ENCODE measurements around the gene TPRN. TPM values are rescaled to one million over a fixed set of nuclear protein-coding genes. Genes with fewer than 3 reads are reported as not detected.
A peak's percentile ranks its signal among the peaks of the same experiment; 100 is the strongest.

Gene TPRN
- total and polyA plus RNA-seq, 9 of the 15 experiments (the other 6 are each of a cell fraction or from before 2014, with no cell fraction given): 0.31 to 31.9 (median 4.4) TPM

DNA sequence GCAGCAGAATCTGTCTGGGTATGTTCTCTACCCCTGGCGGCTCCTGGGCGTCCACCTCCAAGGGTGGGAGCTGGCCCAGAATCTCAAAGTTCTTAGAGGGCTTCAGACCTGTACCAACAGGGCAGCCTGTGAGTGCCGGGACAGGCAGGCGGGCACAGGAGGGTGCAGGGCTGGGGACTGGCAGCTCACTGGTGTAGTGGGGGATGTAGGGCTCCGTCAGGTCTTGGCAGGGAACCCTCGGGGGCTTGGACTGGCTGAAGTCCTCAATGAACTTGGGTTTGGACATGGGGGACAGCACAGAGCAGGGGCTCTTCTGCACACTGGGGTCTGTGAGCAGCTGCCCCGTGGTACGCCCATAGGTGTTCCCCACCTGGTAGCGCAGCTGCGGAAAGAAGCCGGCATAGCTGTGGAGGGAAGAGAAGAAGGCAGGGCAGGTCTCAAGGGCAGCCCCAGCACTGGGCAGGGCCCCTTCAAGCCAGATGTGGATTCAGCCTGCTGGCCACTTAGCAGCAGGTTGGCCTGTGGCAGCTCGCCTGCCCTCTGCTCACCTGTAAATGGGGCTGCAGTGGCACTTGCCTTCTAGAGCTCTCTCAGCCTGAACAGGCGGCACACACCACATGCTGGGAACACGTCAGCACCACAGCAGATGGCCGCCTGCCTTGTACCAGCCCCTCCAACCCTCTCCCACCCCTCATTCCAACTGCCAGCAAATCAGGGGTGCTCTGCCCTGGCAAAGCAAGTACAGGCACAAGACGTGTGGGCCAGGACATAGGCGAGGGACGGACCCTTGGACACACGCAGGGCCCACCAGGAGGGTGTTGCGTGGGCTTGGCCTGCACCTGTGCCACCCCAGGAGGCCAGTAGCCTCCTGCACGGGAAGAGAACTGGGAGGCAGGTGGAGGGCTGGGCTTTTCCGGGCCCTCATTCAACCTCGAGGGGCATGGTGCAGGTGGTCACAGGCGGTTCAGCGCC is 45.2 kb upstream of the TPRN start:
- Histone ChIP-seq H3K27me3 (ENCODE audit: control insufficient read depth in 2 of 2, insufficient read depth in 2 of 2, low read length in 2 of 2) (no peaks in the 10 kb centered on the region), H3K4me3 (no peak overlapping the region), H2AFZ (ENCODE audit: low read depth, low read length) (no peak overlapping the region), H3K4me2 (ENCODE audit: insufficient read depth, low read length) (no peak overlapping the region), H3K9me3 (replicated peaks; ENCODE audit: control insufficient read depth, insufficient read depth, low read depth, low read length) (no peaks in the 10 kb centered on the region), H3K79me2 (ENCODE audit: control insufficient read depth, insufficient read depth, low read length) (peaks cover 30% of the 10 kb centered on the region), H3K27ac (ENCODE audit: extremely low read depth, low read depth, low read length) (no peak overlapping the region), H3K9ac (ENCODE audit: insufficient read depth in 1 of 2, low read depth in 2 of 2, low read length in 2 of 2) (peak overlapping the region in 1 of 2 experiments; percentile 83; a peak in 2 of 4 replicates), H3K9me1 (ENCODE audit: control insufficient read depth, insufficient read depth, low read length) (peaks cover 4% of the 10 kb centered on the region), H4K20me1 (replicated peaks; ENCODE audit: control insufficient read depth, insufficient read depth, low read length) (peaks cover 30% of the 10 kb centered on the region), H3K4me1 (replicated peaks in 1 of 2; ENCODE audit: control insufficient read depth in 2 of 2, insufficient read depth in 2 of 2, low read length in 2 of 2) (peaks cover 18 to 67% of the 10 kb centered on the region in 2 experiments; a peak in 4 of 5 replicates), H3K36me3 (ENCODE audit: control insufficient read depth, insufficient read depth, low read length) (peaks cover 26% of the 10 kb centered on the region)
- CTCF ChIA-PET (ENCODE audit: low intra/inter-chr PET ratio): no interaction called here
- ATAC-seq: no peak
- POLR2A ChIA-PET: interaction anchor here (0.5 to 6.5 kb wide), 9 partner anchors 8 to 468 kb away, joined by 3 to 221 read pairs (median 3); partner anchors contain the start of genes NELFB and STPG3
- in situ Hi-C loops (cut with MboI) (loop anchor here (25.0 kb wide), 1 partner anchor 458 kb away; the partner anchor contains the start of genes CCDC183 and TMEM141), intact Hi-C loops (cut with micrococcal nuclease) (loop anchor here (10.0 kb wide), 1 partner anchor 461 kb away; no protein-coding TSS in a partner anchor)
- DNase-seq (ENCODE audit: extremely low read depth in 1 of 4, low spot score in 3 of 4): no peak
- FAIRE-seq: no peak
- WGBS (ENCODE audit: insufficient coverage, low coverage, missing lambda C conversion rate): 68% methylated on average over 20 of the region's 25 CpGs
- no TSS peak for BruUV-seq (replicated peaks)
- TF ChIP-seq CAMTA2 (CRISPR knock-in tag; conservative IDR thresholded peaks at IDR 0.05) (no peak), CCAR2 (IDR thresholded peaks at IDR 0.05; ENCODE audit: low read depth, low read length) (no peak), HDAC2 (IDR thresholded peaks at IDR 0.05) (no peak), ZNF146 (CRISPR knock-in tag; IDR thresholded peaks at IDR 0.05; ENCODE audit: unreplicated experiment) (no peak), NR2F6 (CRISPR knock-in tag; IDR thresholded peaks at IDR 0.05) (no peak), ZNF436 (CRISPR knock-in tag; IDR thresholded peaks at IDR 0.05) (no peak), ZNF431 (CRISPR knock-in tag; IDR thresholded peaks at IDR 0.05) (no peak), NR1H2 (CRISPR knock-in tag; IDR thresholded peaks at IDR 0.05) (no peak), MYNN (IDR thresholded peaks at IDR 0.05) (no peak), MYNN (CRISPR knock-in tag; IDR thresholded peaks at IDR 0.05) (no peak), ZSCAN29 (IDR thresholded peaks at IDR 0.05) (no peak), ZNF57 (CRISPR knock-in tag; IDR thresholded peaks at IDR 0.05) (no peak)
- TF ChIP-seq, protein P1, sequence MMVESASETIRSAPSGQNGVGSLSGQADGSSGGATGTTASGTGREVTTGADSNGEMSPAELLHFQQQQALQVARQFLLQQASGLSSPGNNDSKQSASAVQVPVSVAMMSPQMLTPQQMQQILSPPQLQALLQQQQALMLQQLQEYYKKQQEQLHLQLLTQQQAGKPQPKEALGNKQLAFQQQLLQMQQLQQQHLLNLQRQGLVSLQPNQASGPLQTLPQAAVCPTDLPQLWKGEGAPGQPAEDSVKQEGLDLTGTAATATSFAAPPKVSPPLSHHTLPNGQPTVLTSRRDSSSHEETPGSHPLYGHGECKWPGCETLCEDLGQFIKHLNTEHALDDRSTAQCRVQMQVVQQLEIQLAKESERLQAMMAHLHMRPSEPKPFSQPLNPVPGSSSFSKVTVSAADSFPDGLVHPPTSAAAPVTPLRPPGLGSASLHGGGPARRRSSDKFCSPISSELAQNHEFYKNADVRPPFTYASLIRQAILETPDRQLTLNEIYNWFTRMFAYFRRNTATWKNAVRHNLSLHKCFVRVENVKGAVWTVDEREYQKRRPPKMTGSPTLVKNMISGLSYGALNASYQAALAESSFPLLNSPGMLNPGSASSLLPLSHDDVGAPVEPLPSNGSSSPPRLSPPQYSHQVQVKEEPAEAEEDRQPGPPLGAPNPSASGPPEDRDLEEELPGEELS (CRISPR knock-in tag; IDR thresholded peaks at IDR 0.05; ENCODE audit: borderline replicate concordance): no peak
- TF ChIP-seq, protein P2, sequence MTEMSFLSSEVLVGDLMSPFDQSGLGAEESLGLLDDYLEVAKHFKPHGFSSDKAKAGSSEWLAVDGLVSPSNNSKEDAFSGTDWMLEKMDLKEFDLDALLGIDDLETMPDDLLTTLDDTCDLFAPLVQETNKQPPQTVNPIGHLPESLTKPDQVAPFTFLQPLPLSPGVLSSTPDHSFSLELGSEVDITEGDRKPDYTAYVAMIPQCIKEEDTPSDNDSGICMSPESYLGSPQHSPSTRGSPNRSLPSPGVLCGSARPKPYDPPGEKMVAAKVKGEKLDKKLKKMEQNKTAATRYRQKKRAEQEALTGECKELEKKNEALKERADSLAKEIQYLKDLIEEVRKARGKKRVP (CRISPR knock-in tag; IDR thresholded peaks at IDR 0.05): no peak
- TF ChIP-seq, protein P3, sequence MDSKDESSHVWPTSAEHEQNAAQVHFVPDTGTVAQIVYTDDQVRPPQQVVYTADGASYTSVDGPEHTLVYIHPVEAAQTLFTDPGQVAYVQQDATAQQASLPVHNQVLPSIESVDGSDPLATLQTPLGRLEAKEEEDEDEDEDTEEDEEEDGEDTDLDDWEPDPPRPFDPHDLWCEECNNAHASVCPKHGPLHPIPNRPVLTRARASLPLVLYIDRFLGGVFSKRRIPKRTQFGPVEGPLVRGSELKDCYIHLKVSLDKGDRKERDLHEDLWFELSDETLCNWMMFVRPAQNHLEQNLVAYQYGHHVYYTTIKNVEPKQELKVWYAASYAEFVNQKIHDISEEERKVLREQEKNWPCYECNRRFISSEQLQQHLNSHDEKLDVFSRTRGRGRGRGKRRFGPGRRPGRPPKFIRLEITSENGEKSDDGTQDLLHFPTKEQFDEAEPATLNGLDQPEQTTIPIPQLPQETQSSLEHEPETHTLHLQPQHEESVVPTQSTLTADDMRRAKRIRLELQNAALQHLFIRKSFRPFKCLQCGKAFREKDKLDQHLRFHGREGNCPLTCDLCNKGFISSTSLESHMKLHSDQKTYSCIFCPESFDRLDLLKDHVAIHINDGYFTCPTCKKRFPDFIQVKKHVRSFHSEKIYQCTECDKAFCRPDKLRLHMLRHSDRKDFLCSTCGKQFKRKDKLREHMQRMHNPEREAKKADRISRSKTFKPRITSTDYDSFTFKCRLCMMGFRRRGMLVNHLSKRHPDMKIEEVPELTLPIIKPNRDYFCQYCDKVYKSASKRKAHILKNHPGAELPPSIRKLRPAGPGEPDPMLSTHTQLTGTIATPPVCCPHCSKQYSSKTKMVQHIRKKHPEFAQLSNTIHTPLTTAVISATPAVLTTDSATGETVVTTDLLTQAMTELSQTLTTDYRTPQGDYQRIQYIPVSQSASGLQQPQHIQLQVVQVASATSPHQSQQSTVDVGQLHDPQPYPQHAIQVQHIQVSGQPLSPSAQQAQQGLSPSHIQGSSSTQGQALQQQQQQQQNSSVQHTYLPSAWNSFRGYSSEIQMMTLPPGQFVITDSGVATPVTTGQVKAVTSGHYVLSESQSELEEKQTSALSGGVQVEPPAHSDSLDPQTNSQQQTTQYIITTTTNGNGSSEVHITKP (IDR thresholded peaks at IDR 0.05; ENCODE audit: partially characterized antibody): no peak
